Measurements from ENCODE around the gene PANK1. TPM values are rescaled to one million over a fixed set of nuclear protein-coding genes. Genes with fewer than 3 reads are reported as not detected.

PANK1 gene
- total and polyA plus RNA-seq, 7 donors = 1.6 to 26.4 (median 6.1) TPM

GRCh38 chr10:89592539-89592938 lies 52.5 kb downstream of the PANK1 start:
- H3K27me3 ChIP-seq = no peaks in the 10 kb centered on the region
- peaks cover 0 to 17% (median 12%) of the 10 kb centered on the region in 4 donors for H3K4me1 ChIP-seq
- H3K27ac ChIP-seq = peak overlapping the region in 3 of 4 donors; percentile 2 to 64 (median 36)
- no peak for TF ChIP-seq EP300 (IDR thresholded peaks at IDR 0.05)
- TF ChIP-seq CTCF (IDR thresholded peaks at IDR 0.05) = no peak
- no peak for TF ChIP-seq POLR2A (IDR thresholded peaks at IDR 0.05)
- no peak for TF ChIP-seq POLR2AphosphoS5 (IDR thresholded peaks at IDR 0.05)
- intact Hi-C loops (cut with DNase I) = no loop called here
- WGBS, 2 donors = 87 to 91% methylated on average over 3 of the region's 3 CpGs
- no peaks in the 10 kb centered on the region for H3K36me3 ChIP-seq
- H3K9me3 ChIP-seq = no peaks in the 10 kb centered on the region
- DNase-seq = no peak
- H3K4me3 ChIP-seq = no peak overlapping the region

GRCh38 chr10:89591796-89592271 lies 53.2 kb downstream of the PANK1 start:
- WGBS, 2 donors = 81 to 92% methylated on average over 3 of the region's 3 CpGs
- DNase-seq = no peak
- TF ChIP-seq POLR2AphosphoS5 (IDR thresholded peaks at IDR 0.05) = peak in 2 of 4 donors; percentile 12 to 32
- TF ChIP-seq POLR2A (IDR thresholded peaks at IDR 0.05) = no peak
- TF ChIP-seq CTCF (IDR thresholded peaks at IDR 0.05) = no peak
- intact Hi-C loops (cut with DNase I) = no loop called here
- H3K4me3 ChIP-seq = no peak overlapping the region
- no peaks in the 10 kb centered on the region for H3K36me3 ChIP-seq
- peak overlapping the region in 3 of 4 donors; percentile 2 to 64 (median 36) for H3K27ac ChIP-seq
- peaks cover 0 to 17% (median 12%) of the 10 kb centered on the region in 4 donors for H3K4me1 ChIP-seq
- no peaks in the 10 kb centered on the region for H3K9me3 ChIP-seq
- no peaks in the 10 kb centered on the region for H3K27me3 ChIP-seq

DNA sequence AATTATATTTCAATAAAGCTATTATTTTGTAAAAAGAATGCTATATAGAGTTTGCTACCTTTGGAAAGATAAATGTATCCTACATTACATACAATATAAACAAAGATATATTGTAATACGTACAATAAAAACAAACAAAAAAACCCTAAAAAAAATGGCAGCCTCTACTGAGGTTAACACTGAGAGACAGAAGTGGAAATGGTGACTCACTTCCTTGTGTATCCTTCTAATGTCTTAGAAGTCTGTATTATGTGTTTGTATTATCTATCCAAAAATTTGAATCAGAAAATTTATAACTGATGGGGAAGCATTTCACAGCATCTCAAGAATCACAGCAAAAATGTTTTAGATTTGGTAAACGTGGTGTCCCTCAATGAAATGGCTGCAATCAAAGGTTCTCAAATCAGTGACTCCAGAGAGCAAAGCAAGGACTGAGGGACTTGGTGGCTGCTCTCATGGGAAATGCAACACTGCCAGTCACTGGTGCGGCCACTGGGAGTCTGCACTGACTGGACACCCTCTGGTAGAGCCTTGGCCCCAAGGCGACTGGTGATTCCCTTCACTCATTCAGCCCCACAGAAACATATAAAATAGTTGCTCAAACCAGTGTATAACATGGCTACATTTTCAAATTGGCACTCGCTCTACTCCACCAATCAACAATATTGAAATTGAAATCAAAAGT lies 53.8 kb downstream of the PANK1 start:
- intact Hi-C loops (cut with DNase I) = no loop called here
- Histone ChIP-seq H3K4me3 (no peak overlapping the region), H3K27me3 (no peaks in the 10 kb centered on the region), H3K36me3 (no peaks in the 10 kb centered on the region), H3K27ac (peak overlapping the region in 2 of 4 donors; percentile 2 to 64), H3K4me1 (peaks cover 0 to 17% (median 12%) of the 10 kb centered on the region in 4 donors), H3K9me3 (no peaks in the 10 kb centered on the region)
- WGBS, 2 donors = 92% methylated on average over 5 of the region's 5 CpGs
- no peak for DNase-seq
- TF ChIP-seq CTCF (IDR thresholded peaks at IDR 0.05) (no peak), POLR2A (IDR thresholded peaks at IDR 0.05) (no peak), POLR2AphosphoS5 (IDR thresholded peaks at IDR 0.05) (no peak), EP300 (IDR thresholded peaks at IDR 0.05) (no peak)

GRCh38 chr10:89590326-89590725 lies 54.7 kb downstream of the PANK1 start:
- H3K27me3 ChIP-seq = no peaks in the 10 kb centered on the region
- no peak overlapping the region for H3K27ac ChIP-seq
- no peak overlapping the region for H3K4me3 ChIP-seq
- no peak for TF ChIP-seq CTCF (IDR thresholded peaks at IDR 0.05)
- TF ChIP-seq POLR2A (IDR thresholded peaks at IDR 0.05) = no peak
- no peak for TF ChIP-seq POLR2AphosphoS5 (IDR thresholded peaks at IDR 0.05)
- TF ChIP-seq EP300 (IDR thresholded peaks at IDR 0.05) = no peak
- intact Hi-C loops (cut with DNase I) = no loop called here
- no peaks in the 10 kb centered on the region for H3K9me3 ChIP-seq
- DNase-seq = no peak
- no peaks in the 10 kb centered on the region for H3K36me3 ChIP-seq
- peaks cover 0 to 17% (median 12%) of the 10 kb centered on the region in 4 donors for H3K4me1 ChIP-seq
- 78 to 82% methylated on average over 3 of the region's 3 CpGs for WGBS, 2 donors
